Measurements from ENCODE around the gene SHQ1. TPM values are rescaled to one million over a fixed set of nuclear protein-coding genes. Genes with fewer than 3 reads are reported as not detected.
"Not testable (repeated sequence)": the region's sequence is repeated elsewhere in the genome, so short reads cannot be mapped to it uniquely, and the experiment has no call there.

The SHQ1 gene
- total RNA-seq, 1 donor, result 12.7 TPM

DNA sequence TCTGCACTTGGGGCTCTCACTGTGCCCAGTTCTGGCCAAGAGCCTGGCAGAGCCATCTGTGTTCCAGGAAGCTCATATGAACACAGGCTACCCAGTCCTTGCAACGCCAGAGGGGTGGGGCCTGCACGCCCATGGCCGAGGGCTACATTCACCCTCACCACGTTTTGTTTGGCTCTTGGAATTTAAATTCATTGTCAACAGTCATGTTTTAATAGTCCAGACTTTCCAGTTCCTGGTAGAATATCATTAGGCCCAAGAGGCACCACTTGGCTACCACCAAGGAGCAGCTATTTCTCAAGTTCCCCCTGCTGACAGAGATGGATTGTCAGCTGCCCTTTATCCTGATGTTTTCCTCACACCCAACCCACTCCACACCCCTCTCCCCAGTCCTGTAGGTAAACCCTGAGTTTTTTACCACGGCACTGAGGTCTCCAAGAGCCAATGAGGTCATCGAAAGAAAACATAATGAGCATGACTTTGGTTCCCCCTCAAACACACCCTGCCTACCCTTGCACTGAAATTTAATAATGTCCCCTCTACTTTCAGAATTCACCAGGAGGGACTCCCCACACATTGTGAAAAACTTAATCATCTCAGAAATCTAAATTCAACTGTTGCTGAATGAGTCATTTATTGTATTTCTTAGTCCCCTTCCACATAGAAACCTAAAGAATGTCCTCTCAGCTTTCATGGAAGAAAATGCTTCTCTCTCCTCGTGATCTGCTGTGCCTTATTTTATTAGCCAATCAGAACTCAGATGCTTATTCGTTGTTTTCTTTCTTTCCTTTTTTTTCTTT lies 125.1 kb downstream of the SHQ1 start:
- peak in 1 of 3 donors; percentile 20 for DNase-seq (ENCODE audit: low read depth in 2 of 3, low spot score in 2 of 3)

DNA sequence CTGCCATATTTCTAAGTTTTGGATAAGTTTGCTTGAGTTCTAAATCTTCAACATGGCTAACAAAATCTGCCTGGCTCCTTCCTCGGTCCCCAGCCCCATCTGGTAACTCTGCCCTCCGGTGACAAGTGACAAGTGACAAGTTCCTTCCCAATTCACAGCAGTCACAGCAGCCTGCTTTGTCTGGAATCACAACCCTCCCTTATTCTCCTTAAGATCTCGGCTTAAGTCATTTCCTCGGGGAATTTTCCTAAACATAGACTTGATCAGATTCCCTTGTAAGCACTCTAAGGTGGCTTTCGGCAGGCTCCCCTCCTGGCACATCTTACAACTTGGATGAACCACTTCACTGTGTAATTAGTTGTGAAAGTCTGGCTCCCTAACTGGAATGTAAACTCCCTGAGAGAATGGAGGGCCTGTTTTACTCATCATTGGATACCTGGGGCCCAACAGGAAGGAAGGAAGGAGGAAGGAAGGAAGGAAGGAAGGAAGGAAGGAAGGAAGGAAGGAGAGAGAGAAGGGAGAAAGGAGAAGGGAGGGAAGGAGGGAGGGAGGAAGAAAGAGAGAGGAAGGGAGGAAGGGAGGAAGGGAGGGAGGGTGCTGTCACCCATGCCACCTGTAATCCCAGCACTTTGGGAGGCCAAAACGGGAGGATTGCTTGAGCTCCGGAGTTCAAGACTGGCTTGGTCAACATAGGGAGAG lies 126.4 kb downstream of the SHQ1 start:
- DNase-seq (ENCODE audit: low read depth in 2 of 3, low spot score in 2 of 3), result no peak

DNA sequence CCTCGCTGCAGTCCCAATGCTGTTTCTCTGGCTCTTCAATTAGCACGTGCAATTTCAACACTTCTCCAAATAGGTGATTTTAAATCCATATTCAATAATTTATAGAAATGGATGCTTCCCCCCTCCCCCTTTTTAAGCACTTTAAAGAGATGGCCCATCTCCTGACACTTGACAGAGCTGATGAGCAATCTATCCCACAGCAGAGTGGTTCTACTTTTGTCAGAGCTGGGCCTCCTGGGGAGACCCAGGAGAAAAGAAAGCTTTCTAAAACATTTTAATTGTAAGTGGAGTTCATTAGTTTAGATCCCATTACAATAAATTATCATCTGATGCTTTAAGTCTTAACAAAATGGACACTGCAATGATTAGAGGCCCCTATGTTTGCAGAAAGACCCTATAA lies 127.7 kb downstream of the SHQ1 start:
- no peak for DNase-seq (ENCODE audit: low read depth in 2 of 3, low spot score in 2 of 3)

- no peak for DNase-seq (ENCODE audit: low read depth in 2 of 3, low spot score in 2 of 3)
Measured at GRCh38 chr3:72719137-72719536, 129.1 kb downstream of the SHQ1 start.

DNA sequence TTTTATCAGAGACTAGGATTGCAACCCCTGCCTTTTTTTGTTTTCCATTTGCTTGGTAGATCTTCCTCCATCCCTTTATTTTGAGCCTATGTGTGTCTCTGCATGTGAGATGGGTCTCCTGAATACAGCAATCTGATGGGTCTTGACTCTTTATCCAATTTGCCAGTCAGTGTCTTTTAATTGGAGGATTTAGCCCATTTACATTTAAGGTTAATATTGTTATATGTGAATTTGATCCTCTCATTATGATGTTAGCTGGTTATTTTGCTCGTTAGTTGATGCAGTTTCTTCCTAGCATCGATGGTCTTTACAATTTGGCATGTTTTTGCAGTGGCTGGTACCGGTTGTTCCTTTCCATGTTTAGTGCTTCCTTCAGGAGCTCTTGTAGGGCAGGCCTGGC lies 134.1 kb downstream of the SHQ1 start:
- not testable (repeated sequence) for DNase-seq (ENCODE audit: low read depth in 2 of 3, low spot score in 2 of 3)

DNA sequence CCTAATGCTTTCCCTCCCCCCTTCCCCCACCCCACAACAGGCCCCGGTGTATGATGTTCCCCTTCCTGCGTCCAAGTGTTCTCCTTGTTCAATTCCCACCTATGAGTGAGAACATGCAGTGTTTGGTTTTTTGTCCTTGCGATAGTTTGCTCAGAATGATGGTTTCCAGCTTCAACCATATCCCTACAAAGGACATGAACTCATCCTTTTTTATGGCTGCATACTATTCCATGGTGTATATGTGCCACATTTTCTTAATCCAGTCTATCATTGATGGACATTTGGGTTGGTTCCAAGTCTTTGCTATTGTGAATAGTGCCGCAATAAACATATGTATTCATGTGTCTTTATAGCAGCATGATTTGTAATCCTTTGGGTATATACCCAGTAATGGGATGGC lies 137.8 kb downstream of the SHQ1 start:
- DNase-seq (ENCODE audit: low read depth in 2 of 3, low spot score in 2 of 3), result not testable (repeated sequence)

DNA sequence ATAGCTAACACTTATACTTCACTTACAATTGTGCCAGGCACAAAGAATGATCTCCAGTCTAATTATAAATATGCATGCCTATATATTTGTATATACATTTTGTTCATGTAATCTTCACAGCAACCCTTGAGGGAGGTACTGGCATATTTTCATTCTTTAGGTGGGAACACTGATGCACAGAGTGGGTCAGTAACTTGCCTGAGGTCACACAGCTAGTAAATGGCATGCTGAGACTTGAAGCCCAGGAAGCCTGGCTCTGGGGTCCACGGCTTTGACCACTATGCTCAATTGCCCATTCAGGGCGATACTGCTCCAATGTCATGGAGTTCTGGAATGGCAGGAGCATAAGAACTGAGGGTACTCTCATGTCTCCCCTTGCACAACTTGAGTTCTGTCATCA lies 139.8 kb downstream of the SHQ1 start:
- DNase-seq (ENCODE audit: low read depth in 2 of 3, low spot score in 2 of 3), result no peak

DNA sequence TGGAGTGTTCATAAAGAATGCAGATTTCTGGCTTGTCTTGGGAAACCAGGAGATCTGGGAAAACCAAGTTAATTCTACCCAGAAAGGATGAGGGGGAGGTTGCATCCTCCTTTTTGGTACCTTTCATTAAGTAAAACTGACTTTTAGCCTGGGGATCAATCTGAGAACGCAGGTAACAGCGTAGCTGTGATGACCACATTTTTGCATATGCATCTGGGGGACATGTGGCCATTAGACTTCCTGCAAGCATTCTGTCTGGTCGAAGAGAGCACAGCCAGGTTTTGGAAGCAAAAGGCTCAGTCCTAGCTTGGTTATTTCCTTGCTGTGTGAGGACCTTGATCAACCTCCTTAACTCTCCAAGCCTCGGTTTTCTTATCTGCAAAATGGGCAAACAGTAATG lies 145.2 kb downstream of the SHQ1 start:
- no peak for DNase-seq (ENCODE audit: low read depth in 2 of 3, low spot score in 2 of 3)

- no peak for DNase-seq (ENCODE audit: low read depth in 2 of 3, low spot score in 2 of 3)
Measured at GRCh38 chr3:72702390-72702789, 145.9 kb downstream of the SHQ1 start.

DNA sequence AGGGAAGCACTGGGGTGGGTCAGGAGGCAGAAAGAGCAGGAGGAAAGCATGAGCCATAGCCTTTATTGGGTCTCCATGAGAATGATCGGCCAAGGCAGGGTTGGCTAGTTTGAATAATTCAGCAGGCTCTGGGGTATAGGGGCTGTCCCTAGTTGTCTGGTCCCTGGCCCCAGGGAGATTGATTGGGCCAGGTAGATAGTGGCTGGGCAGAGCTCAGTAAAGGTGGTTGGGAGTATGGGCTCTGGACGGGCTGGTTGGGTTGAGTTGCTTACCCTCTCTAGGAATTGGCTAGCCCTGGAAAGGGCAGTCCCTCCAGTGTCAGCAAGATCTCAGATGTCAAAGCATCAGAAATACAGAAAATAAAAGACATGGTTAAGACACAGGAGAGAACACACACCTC lies 148.1 kb downstream of the SHQ1 start:
- DNase-seq (ENCODE audit: low read depth in 2 of 3, low spot score in 2 of 3), result no peak

- DNase-seq (ENCODE audit: low read depth in 2 of 3, low spot score in 2 of 3), result no peak
Measured at GRCh38 chr3:72699631-72700030, 148.6 kb downstream of the SHQ1 start.

Other genes with a start within 250 kb of the SHQ1 start
- 0.27 TPM for gene GXYLT2, start 39.6 kb upstream of the SHQ1 start, total RNA-seq
- 11.6 TPM for gene PPP4R2, start 148.4 kb upstream of the SHQ1 start, total RNA-seq
- gene EBLN2, start 213.2 kb upstream of the SHQ1 start, total RNA-seq, result 5.7 TPM

Measured in hematopoietic multipotent progenitor cell (in vitro differentiated cells).